Measurements from ENCODE around the gene C1QL2.

Gene C1QL2

DNA sequence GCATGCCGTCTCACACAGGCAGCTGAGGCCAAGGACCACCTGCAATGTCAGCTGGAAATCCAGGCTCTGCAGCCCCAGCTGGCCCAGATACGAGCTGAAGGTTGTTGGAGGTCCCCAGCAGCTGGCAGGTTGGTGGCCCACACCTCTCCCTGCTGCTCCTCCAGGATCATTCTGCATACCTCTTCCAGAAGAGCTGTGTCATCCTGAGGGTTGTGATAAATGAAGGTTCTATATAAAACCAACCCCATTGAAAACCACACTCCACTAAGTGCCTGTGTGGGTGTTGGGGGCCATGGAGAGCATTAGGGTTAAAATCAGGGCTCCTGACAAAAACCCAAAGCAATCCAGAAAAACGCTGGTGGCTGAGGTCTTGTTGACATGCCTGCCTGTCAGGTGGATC, 50.4 kb downstream of the C1QL2 start:
- DNase-seq (ENCODE audit: low read depth in 1 of 2, low spot score in 1 of 2): no peak
- no peaks in the 10 kb centered on the region for H3K27me3 ChIP-seq (ENCODE audit: insufficient read depth, poor library complexity, severe bottlenecking)
- H3K4me3 ChIP-seq (replicated peaks; ENCODE audit: insufficient read depth, low read length): no peak overlapping the region
- TF ChIP-seq, protein P1, sequence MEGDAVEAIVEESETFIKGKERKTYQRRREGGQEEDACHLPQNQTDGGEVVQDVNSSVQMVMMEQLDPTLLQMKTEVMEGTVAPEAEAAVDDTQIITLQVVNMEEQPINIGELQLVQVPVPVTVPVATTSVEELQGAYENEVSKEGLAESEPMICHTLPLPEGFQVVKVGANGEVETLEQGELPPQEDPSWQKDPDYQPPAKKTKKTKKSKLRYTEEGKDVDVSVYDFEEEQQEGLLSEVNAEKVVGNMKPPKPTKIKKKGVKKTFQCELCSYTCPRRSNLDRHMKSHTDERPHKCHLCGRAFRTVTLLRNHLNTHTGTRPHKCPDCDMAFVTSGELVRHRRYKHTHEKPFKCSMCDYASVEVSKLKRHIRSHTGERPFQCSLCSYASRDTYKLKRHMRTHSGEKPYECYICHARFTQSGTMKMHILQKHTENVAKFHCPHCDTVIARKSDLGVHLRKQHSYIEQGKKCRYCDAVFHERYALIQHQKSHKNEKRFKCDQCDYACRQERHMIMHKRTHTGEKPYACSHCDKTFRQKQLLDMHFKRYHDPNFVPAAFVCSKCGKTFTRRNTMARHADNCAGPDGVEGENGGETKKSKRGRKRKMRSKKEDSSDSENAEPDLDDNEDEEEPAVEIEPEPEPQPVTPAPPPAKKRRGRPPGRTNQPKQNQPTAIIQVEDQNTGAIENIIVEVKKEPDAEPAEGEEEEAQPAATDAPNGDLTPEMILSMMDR (IDR thresholded peaks at IDR 0.05; ENCODE audit: insufficient read depth, low read length): no peak
- TF ChIP-seq, protein P2, sequence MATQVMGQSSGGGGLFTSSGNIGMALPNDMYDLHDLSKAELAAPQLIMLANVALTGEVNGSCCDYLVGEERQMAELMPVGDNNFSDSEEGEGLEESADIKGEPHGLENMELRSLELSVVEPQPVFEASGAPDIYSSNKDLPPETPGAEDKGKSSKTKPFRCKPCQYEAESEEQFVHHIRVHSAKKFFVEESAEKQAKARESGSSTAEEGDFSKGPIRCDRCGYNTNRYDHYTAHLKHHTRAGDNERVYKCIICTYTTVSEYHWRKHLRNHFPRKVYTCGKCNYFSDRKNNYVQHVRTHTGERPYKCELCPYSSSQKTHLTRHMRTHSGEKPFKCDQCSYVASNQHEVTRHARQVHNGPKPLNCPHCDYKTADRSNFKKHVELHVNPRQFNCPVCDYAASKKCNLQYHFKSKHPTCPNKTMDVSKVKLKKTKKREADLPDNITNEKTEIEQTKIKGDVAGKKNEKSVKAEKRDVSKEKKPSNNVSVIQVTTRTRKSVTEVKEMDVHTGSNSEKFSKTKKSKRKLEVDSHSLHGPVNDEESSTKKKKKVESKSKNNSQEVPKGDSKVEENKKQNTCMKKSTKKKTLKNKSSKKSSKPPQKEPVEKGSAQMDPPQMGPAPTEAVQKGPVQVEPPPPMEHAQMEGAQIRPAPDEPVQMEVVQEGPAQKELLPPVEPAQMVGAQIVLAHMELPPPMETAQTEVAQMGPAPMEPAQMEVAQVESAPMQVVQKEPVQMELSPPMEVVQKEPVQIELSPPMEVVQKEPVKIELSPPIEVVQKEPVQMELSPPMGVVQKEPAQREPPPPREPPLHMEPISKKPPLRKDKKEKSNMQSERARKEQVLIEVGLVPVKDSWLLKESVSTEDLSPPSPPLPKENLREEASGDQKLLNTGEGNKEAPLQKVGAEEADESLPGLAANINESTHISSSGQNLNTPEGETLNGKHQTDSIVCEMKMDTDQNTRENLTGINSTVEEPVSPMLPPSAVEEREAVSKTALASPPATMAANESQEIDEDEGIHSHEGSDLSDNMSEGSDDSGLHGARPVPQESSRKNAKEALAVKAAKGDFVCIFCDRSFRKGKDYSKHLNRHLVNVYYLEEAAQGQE (IDR thresholded peaks at IDR 0.05; ENCODE audit: insufficient replicate concordance, low read depth): no peak
- TF ChIP-seq SPI1 (IDR thresholded peaks at IDR 0.05; ENCODE audit: borderline replicate concordance, low read depth) (no peak), GABPA (IDR thresholded peaks at IDR 0.05; ENCODE audit: low read depth) (no peak), POLR2AphosphoS5 (IDR thresholded peaks at IDR 0.05; ENCODE audit: low read depth) (no peak)
- H3K27ac ChIP-seq (replicated peaks): no peak overlapping the region

DNA sequence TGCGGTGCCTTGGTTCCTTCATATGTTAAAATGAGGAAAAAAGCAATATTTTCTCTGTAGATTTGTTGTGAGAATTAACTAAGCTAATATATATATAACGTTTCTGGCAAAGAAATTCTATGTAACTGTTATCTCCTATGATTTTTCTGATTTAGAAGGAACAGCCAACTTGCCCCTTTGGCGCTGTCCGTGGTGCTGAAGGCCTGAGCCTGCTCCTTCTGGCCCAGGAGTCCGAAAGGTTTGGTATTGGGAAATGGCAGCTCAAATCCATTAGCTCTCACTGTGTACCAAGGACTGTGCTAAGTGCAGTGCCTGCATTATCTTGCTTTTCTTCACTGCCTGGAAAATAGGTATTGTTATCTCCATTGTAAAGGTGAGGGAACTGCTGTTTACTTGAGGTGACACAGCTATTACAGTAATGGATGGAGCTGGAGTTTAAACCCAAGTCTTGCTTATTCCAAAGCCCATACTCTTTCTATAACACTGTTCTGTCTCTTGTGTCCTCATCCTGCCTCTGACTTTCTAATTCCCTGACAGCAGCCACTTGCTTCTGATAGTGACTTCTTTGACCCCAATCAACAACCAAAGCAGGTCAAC, 52.2 kb downstream of the C1QL2 start:
- DNase-seq (ENCODE audit: low read depth in 1 of 2, low spot score in 1 of 2): peak in 1 of 2 experiments; percentile 15
- TF ChIP-seq, protein P2 (IDR thresholded peaks at IDR 0.05; ENCODE audit: insufficient replicate concordance, low read depth): peak; percentile 99
- no peak for TF ChIP-seq POLR2AphosphoS5 (IDR thresholded peaks at IDR 0.05; ENCODE audit: low read depth)

More for the DNA sequence above, 52.2 kb downstream of the C1QL2 start:
- H3K4me3 ChIP-seq (replicated peaks; ENCODE audit: insufficient read depth, low read length): no peak overlapping the region
- H3K27ac ChIP-seq (replicated peaks): no peak overlapping the region
- H3K27me3 ChIP-seq (ENCODE audit: insufficient read depth, poor library complexity, severe bottlenecking): no peaks in the 10 kb centered on the region

All from HL-60 (cell line).